ENCODE data around the gene PRRC2B.

- no peak for TF ChIP-seq CTCF (IDR thresholded peaks at IDR 0.05)
- TF ChIP-seq POLR2A (IDR thresholded peaks at IDR 0.05), result no peak
- TF ChIP-seq EP300 (IDR thresholded peaks at IDR 0.05; ENCODE audit: low read depth), result no peak
Measured at GRCh38 chr9:131500377-131500776, 106.5 kb downstream of the PRRC2B start.

Measured in transverse colon (tissue), 3 donors.